MM.1S (cell line): ENCODE measurements around the gene SMG6.

ENCODE experiments used
- EZH2 ChIP-seq: fragments of 300-600 bp; sonication (generic); optimal IDR thresholded peaks from 2 replicates; pipeline ENCODE3; 2017; ENCODE audit warnings: low read depth, mild to moderate bottlenecking, antibody characterized with exemption, low read length, mixed read lengths
- EZH2phosphoT487 ChIP-seq: fragments of 300-600 bp; sonication (generic); IDR thresholded peaks from 2 replicates; pipeline ENCODE4 v1.6.1; 2018; ENCODE audit warnings: antibody characterized with exemption, low read length
- TF ChIP-seq, protein P1 (sequence below): fragments of 300-600 bp; sonication (generic); IDR thresholded peaks from 2 replicates; pipeline ENCODE4 v1.5.1; 2016; ENCODE audit warnings: antibody characterized with exemption, low read length, mixed read lengths

DNA sequence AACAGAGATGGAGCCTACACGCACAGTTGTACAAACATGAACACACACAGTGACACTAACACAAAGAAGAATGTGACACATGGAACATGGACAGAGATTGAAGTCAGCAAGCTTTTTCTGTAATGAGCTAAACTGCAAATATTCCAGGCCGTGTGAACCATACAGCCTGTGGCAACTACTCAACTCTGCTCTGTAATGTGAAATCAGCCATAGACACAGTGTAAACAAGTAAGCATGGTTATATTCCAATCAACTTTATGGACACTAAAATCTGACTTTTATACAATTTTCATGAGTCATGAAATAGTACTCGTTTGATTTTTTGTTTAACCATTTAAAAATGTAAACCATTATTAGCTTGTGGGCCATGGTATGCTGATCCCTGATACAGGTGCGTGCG is 120.2 kb downstream of the SMG6 start:
- TF ChIP-seq, protein P1, sequence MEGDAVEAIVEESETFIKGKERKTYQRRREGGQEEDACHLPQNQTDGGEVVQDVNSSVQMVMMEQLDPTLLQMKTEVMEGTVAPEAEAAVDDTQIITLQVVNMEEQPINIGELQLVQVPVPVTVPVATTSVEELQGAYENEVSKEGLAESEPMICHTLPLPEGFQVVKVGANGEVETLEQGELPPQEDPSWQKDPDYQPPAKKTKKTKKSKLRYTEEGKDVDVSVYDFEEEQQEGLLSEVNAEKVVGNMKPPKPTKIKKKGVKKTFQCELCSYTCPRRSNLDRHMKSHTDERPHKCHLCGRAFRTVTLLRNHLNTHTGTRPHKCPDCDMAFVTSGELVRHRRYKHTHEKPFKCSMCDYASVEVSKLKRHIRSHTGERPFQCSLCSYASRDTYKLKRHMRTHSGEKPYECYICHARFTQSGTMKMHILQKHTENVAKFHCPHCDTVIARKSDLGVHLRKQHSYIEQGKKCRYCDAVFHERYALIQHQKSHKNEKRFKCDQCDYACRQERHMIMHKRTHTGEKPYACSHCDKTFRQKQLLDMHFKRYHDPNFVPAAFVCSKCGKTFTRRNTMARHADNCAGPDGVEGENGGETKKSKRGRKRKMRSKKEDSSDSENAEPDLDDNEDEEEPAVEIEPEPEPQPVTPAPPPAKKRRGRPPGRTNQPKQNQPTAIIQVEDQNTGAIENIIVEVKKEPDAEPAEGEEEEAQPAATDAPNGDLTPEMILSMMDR = no peak
- TF ChIP-seq EZH2 = no peak
- TF ChIP-seq EZH2phosphoT487 = no peak
